Measurements from ENCODE around the gene SLC35D2. TPM values are rescaled to one million over a fixed set of nuclear protein-coding genes. Genes with fewer than 3 reads are reported as not detected.

Gene SLC35D2
- total RNA-seq, 1 donor from 2014 or later = 44.7 TPM

DNA sequence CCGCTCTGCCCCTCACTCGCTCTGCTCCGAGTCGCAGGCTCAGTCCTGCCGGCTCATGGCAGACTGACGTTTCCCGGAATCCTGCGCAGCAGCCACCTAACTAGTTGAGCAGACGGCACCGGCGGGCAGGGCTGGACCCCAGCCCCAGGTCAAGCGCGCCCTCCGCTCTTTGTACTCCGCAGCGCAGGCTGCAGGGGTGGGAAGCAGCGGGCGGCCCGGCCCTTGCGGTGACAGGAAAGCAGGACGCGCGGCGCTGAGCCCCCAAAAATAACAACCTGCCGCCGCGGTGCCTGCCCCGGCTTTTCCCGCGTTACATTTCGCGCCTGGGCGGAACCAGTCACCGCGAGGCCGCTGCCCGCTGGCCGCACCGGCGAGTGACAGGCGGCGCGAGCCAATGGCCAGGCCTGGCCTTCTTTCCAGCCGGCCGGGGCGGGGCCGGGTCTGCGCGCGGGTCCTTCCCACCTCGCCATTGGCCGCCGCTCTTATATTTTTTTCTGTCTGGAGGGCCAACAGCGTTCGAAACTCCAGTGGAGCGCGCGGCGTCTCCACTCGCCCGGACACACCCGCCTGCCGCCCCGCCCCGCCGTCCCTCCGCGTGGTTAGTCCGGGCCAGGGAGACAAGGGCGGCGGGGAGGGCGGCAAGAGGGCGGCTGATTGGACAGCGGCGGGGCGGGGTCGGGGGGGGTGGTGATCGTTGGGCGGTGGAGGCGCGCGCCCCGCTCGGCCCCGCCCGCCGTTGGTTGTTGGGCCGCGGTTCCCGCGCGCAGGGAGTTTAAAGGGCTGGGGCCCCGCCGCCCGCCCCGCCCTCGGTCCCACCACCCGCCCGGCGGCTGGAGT is 34.8 kb upstream of the SLC35D2 start, which contains the start of gene ZNF367:
Gene ZNF367 (minus strand): TSS at position 288 of the 837 bp plus-strand sequence. CDS start 338 bp downstream, outside the sequence.
- no peak for TF ChIP-seq CTCF (IDR thresholded peaks at IDR 0.05; ENCODE audit: partially characterized antibody, unreplicated experiment)
- Mint-ChIP-seq H3K4me3 (ENCODE audit: unreplicated experiment) (peak within 1 kb of the TSS; percentile 96), H3K27me3 (ENCODE audit: unreplicated experiment) (peaks cover 4% of the 10 kb centered on the region), H3K9me3 (ENCODE audit: unreplicated experiment) (peaks cover 4% of the 10 kb centered on the region), H3K27ac (ENCODE audit: unreplicated experiment) (peak within 1 kb of the TSS; percentile 96), H3K4me1 (ENCODE audit: low read depth, unreplicated experiment) (peaks cover 17% of the 10 kb centered on the region), H3K36me3 (ENCODE audit: unreplicated experiment) (no peaks in the 10 kb centered on the region)
- DNase-seq = peak; percentile 97

DNA sequence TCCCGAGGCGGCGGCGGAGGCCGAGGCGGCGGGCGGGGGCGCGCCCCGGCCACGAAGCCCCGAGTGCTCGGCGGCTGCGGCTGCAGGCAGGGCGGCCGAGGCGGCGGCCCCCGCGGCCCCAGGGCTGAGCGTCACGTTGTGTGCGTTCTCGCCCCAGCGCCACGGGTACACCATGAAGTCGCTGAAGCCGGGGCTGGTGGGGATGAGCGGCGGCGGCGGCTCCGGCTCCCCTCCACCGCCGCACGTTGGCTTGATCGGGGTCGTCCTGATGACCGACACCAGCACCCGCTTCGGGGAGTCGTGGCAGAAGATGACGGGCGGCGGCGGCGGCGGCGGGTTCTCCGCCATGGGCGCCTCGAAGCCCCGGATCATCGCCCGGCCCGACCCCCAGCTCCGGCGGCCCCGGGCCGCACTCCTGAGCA is 34.2 kb upstream of the SLC35D2 start:
- peak; percentile 37 for DNase-seq
- H3K36me3 Mint-ChIP-seq (ENCODE audit: unreplicated experiment) = no peaks in the 10 kb centered on the region
- H3K9me3 Mint-ChIP-seq (ENCODE audit: unreplicated experiment) = peaks cover 4% of the 10 kb centered on the region
- peak overlapping the region; percentile 72 for H3K27ac Mint-ChIP-seq (ENCODE audit: unreplicated experiment)
- peaks cover 4% of the 10 kb centered on the region for H3K27me3 Mint-ChIP-seq (ENCODE audit: unreplicated experiment)
- peaks cover 17% of the 10 kb centered on the region for H3K4me1 Mint-ChIP-seq (ENCODE audit: low read depth, unreplicated experiment)
- peak overlapping the region; percentile 82 for H3K4me3 Mint-ChIP-seq (ENCODE audit: unreplicated experiment)
- no peak for TF ChIP-seq CTCF (IDR thresholded peaks at IDR 0.05; ENCODE audit: partially characterized antibody, unreplicated experiment)

DNA sequence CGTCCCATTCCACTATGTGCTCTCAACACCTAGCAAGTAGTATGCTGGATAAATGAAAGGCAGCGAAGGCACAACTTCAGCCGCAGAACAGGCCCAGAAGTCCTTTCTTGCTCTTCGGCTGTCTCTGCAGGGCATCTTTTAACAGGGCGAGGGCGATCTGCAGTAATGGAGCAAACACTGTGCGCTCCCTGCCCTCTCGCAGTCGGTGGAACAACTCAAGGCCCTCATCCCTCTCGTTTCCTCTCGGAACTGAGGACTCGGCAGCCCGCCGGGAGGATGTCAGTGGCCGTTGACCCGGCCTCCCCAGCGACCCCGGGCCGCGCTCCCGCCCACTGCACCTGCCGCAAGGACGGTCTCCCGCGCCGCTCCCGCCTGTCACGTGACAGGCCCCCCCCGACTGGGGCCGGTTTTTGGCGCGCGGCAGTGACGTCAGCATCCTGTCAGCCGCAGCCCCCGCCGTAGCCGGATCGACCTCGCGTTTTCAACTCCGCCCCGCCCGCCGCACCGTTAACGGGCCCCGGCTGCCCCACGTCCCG is 33.6 kb upstream of the SLC35D2 start:
- Mint-ChIP-seq H3K36me3 (ENCODE audit: unreplicated experiment) (no peaks in the 10 kb centered on the region), H3K9me3 (ENCODE audit: unreplicated experiment) (peaks cover 4% of the 10 kb centered on the region), H3K27ac (ENCODE audit: unreplicated experiment) (peak overlapping the region; percentile 91), H3K4me1 (ENCODE audit: low read depth, unreplicated experiment) (peaks cover 17% of the 10 kb centered on the region), H3K27me3 (ENCODE audit: unreplicated experiment) (peaks cover 4% of the 10 kb centered on the region), H3K4me3 (ENCODE audit: unreplicated experiment) (peak overlapping the region; percentile 96)
- TF ChIP-seq CTCF (IDR thresholded peaks at IDR 0.05; ENCODE audit: partially characterized antibody, unreplicated experiment) = no peak
- DNase-seq = peak; percentile 90

DNA sequence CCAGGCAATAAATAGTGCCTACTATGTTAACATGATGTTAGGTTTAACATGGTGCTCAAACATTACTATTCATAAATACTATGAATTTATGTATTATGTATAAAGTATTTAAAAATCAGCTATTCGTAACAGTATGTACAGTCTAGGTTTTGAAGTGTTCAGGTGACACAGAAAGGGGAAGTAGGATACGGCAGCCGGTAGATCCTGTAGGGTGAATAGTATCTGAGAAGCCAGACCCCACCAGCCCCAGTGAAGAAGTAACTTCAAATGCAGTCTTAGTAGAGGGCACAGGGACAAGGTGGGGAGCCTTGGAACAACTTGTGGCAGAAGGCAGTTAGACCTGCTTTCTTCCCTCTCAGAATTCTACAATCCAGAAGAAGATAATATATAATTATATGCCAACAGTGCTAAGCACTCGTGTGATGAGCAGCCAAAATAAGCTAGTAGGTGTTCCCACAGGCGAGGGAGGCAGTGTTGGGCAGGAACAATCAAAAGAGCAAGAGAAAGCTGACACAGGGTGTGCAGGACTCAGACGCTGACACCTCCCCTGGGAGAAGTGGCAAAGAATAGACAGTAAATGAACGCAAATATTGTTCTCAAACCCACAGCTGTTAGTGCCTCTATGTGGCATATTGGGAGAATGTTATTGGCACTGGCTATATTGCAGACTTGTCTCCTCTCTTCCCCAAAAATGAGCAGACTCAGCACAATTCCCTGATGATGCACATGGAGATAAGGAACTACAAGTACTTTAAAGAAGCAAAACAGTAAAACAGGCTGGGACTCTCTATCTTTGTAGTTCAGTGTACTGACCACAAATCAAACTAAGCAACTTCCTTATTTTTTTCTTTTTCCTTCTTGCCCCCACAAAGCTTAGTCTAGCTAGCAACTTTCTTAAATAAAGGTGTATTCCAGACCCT is 30.1 kb upstream of the SLC35D2 start:
- no peak overlapping the region for H3K27ac Mint-ChIP-seq (ENCODE audit: unreplicated experiment)
- H3K9me3 Mint-ChIP-seq (ENCODE audit: unreplicated experiment) = peaks cover 2% of the 10 kb centered on the region
- peaks cover 4% of the 10 kb centered on the region for H3K27me3 Mint-ChIP-seq (ENCODE audit: unreplicated experiment)
- no peak for TF ChIP-seq CTCF (IDR thresholded peaks at IDR 0.05; ENCODE audit: partially characterized antibody, unreplicated experiment)
- H3K4me3 Mint-ChIP-seq (ENCODE audit: unreplicated experiment) = peak overlapping the region; percentile 48
- no peaks in the 10 kb centered on the region for H3K36me3 Mint-ChIP-seq (ENCODE audit: unreplicated experiment)
- DNase-seq = peak; percentile 47
- H3K4me1 Mint-ChIP-seq (ENCODE audit: low read depth, unreplicated experiment) = peaks cover 10% of the 10 kb centered on the region
